GM19463 (cell line): Measurements from ENCODE around the gene RAD18.

Source experiments
- ATAC-seq: cut with Tn5 transposase; IDR thresholded peaks from one replicate; pipeline ENCODE4 v1.9.1; 2021; ENCODE audit warnings: mild to moderate bottlenecking, moderate library complexity; ENCODE audit not compliant: unreplicated experiment

Gene RAD18

GRCh38 chr3:8870134-8870533, 93.1 kb downstream of the RAD18 start:
- ATAC-seq: no peak

GRCh38 chr3:8869613-8870012, 93.7 kb downstream of the RAD18 start:
- no peak for ATAC-seq

DNA sequence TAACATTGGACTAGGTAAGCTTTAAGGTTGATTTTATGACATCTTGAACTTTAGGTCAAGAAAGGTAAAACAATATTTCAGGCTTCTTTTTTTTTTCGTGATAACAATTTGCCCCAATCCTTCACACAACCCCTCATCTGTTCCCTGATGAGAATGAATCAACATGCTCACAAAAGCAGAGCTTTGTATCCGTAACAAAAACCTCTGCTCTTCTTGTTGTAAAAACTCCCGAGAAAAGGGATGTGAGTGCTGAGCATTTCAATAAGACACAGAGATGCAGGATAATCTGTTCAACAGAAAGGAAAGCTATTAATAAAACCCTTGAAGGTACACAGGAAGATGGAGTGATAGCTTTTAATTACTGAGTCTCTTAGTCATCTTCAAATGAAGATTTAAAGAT, 94.3 kb downstream of the RAD18 start:
- no peak for ATAC-seq

GRCh38 chr3:8867646-8868045, 95.6 kb downstream of the RAD18 start:
- no peak for ATAC-seq

DNA sequence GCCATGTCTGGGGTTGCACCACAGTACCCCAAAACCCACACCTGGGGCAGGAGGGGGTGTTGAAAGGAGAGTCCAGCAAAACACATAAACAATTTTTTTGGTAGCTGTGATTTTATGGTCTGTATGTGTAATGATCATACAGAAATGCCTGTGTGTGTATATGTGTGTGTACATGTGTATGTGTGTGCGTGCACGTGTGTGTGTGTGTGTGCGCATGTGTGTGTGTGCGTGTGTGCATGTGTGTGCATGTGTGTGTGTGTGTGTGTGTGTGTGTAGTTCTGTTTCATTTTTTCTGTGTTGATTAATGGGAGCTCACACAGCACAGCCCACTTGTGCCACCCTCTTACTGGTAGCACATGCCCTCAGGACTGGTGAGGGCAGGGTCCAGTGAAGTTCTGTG, 97.6 kb downstream of the RAD18 start:
- ATAC-seq: no peak

- ATAC-seq: no peak
Measured at GRCh38 chr3:8864402-8865350, 98.6 kb downstream of the RAD18 start.

GRCh38 chr3:8863891-8864290, 99.4 kb downstream of the RAD18 start:
- ATAC-seq: no peak

DNA sequence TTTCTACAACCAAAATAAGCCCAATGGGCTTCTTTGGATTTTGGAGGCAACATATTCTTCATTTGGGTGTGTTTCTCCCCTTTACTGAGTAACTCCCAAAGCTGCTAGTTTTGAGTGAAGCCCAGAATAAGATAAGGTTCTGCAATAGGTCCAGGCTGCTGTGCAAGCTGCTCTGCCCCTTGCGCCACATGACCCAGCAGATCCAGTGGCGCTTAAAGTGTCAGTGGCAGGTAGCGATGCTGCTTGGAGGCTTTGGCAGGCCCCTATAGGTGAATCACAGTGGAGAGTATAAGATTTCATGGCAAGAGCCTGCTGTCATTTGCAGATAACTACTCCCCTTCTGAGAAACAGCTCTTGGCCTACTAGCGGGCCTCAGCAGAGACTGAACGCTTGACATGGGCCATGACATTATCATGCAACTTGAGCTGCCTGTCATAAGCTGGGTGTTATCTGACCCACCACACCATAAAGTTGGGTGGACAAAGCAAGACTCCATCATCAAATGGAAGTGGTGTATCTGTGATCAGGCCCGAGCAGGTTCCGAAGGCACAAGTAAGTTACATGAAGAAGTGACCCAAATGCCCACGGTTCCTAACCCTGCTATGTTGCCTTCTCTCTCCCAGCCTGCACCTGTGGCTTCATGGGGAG, 105.4 kb downstream of the RAD18 start:
- ATAC-seq: no peak

GRCh38 chr3:8856721-8857120, 106.6 kb downstream of the RAD18 start:
- ATAC-seq: no peak

GRCh38 chr3:8856071-8856470, 107.2 kb downstream of the RAD18 start:
- ATAC-seq: no peak

DNA sequence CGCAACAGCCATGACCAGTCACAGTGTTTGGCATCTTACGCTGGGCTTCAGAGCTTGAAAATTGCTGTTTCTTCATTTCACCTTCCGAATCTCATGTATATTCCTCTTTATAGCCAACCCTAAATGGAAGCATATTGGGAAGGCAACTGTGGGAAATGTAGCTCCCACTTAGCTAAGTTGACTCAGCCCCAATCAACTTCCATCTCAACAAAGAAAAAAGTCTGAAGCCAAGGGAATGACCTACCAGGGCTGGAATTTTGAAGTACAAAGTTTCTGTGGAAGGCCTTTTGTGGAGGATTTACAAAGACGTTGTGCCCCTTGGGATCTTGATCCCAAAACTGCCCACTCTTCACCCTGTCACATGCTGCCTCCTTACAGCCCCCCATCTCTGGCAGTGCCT, 108.6 kb downstream of the RAD18 start:
- ATAC-seq: no peak

GRCh38 chr3:8853081-8853480, 110.2 kb downstream of the RAD18 start:
- ATAC-seq: no peak

GRCh38 chr3:8852511-8852910, 110.8 kb downstream of the RAD18 start:
- ATAC-seq: no peak

DNA sequence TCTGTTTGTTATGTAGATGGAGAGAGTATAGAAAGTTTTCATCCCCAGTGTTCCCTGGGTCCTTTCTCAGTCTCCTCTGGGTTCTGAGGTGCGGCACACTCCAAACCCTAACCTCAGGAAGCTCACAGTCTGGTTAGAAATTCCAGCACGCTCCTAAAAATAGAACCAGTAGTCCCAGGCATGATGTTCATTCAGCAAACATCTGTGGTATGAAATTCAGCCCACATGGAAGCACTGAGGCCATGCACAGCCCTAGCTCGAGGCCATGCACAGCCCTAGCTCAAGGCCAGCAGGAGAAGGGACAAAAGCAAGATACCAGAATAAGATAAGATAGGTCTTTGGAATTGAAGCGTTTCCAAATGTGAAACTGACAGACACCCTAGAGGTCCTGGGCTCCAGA, 111.6 kb downstream of the RAD18 start:
- no peak for ATAC-seq

GRCh38 chr3:8848696-8849131, 114.6 kb downstream of the RAD18 start:
- no peak for ATAC-seq

GRCh38 chr3:8847317-8847716, 116.0 kb downstream of the RAD18 start:
- ATAC-seq: no peak

DNA sequence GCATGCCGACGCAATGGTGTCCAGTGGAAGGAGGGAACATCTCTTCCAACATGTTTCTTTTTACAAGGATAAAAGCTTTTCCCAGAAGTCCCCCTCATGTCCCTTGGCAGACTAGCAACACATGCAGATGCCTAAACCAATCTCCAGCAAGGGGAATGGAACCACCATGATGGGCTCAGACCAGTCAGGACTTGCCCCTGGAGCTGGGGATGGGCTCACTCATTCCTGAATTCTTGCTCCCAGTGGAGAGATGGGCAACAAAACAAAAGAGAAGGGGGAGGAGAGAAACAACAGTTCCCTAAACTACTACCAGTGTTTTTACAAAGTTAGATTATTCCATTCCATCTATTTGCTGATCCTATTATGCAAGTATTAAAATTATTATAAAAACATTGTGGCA, 117.1 kb downstream of the RAD18 start:
- ATAC-seq: no peak

DNA sequence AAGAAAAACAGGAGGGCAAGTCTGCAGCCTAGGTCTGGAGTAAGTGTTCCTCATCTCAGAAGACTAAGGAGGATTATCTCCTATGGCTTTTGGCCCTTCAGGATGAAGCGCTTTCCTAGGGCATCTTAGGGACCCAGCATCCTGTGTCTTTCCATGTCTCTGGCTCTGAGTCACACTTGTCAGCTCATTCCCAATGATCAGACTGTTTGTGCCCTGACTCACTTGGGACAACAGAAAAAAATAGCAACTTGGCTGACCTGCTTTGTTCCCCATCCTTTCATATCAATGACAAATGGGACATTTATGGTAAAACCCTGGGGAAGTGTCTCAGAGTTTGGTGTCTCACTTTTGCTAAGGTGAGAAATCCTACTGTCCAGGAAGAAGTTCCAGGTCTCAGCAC, 117.6 kb downstream of the RAD18 start:
- no peak for ATAC-seq

DNA sequence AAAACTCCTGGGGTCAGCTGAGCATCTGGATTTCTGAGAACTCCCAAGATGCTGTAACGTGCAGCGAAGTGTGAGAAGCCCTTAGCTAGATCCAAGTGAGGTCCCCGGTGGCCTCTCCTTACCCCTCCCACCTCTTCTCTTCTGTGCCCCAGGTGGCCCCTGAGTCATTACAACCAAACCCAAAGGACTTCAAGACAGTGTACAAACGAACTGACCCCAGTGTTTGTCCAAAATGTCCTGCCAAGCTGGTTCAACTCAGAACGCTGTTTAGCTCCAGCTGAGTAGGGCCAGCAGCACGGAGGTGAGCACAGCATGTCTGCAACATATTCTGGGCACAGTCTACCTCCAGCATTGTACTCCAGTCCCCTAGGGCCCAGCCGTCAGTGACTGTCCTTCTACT, 119.9 kb downstream of the RAD18 start:
- no peak for ATAC-seq

DNA sequence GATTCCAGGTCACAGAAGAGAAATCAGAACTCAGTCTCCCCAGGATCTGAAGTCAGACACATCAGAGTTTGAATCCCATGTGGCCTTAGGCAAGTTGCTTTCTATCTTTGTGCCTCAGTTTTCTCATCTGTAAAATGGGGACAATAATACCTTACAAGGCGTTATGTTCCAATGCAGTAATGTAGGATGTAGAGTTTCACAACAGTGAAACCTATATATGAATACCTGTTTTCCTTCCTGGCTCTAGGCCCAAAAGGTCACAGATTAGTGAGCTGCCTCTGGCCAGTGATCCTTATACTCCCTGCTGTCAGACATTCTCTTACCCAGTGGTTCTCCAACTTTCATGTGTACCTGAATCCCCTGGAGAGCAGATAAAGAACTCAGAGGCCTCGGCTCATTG, 121.0 kb downstream of the RAD18 start:
- no peak for ATAC-seq

DNA sequence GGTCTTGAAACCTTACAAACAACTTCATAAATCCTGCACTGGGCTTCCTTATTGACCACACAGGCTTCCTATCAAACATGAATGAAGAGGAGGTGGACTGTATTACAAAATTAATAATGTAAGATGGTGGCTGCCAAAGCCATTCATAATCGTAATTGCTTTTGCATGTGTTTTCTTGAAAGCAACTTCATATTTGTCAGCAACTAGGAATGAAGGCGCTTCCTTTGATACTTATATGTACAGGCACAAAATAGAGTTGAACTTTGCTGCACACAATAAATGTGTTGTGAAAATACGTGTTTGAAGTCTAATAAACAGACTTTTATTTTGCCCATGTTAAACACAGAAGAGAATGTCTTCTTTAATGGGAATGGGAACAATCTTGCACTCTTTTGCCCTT, 121.8 kb downstream of the RAD18 start:
- no peak for ATAC-seq

- ATAC-seq: no peak
Measured at GRCh38 chr3:8840556-8840955, 122.7 kb downstream of the RAD18 start.
